ENCODE data around the gene COL4A2. TPM values are rescaled to one million over a fixed set of nuclear protein-coding genes. Genes with fewer than 3 reads are reported as not detected.

The COL4A2 gene
- total RNA-seq, 4 donors from 2014 or later, result 75.1 to 322 (median 115) TPM

DNA sequence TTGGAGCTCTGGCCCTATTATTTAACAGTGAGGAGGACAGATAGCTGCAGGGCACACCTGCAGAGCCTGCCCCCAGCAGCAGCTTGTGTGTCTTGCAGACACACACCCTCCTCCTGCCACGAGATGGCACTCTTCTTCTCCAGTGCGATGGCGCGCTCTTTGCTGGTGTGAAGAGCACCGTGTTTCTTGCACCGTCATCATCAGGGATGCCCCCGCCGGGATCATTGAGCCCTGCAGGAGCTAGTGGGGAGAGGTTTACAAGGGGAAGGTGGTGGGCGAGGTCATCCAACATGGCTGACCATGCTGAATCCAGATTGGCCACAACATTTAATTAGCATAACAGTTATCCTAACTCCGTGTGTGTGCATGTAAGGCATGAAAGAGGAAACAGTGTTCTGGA is 148.9 kb downstream of the COL4A2 start:
- in situ Hi-C loops (cut with MboI; ENCODE audit: low pct_ligation_motif_present in 1 of 4, low pct_unique_long_range_greater_than_20kb in 1 of 4, low sequenced_read_pairs in 3 of 4) (loop anchor here in 1 of 4 donors (25.0 kb wide), 1 partner anchor 356 kb away; no protein-coding TSS in a partner anchor), intact Hi-C loops (cut with DNase I; ENCODE audit: low total_unique reads) (no loop called here)
- DNase-seq, result peak; percentile 83
- Histone ChIP-seq H3K27ac (peak overlapping the region in 2 of 4 donors; percentile 4 to 15), H3K36me3 (no peaks in the 10 kb centered on the region), H3K27me3 (no peaks in the 10 kb centered on the region), H3K4me3 (no peak overlapping the region), H3K9me3 (no peaks in the 10 kb centered on the region), H3K4me1 (peaks cover 0 to 6% (median 3%) of the 10 kb centered on the region in 4 donors)
- 14% methylated on average over 4 of the region's 10 CpGs for WGBS, 2 donors (ENCODE audit: low coverage in 1 of 2)
- TF ChIP-seq POLR2A (IDR thresholded peaks at IDR 0.05), result no peak
- no peak for TF ChIP-seq EP300 (IDR thresholded peaks at IDR 0.05; ENCODE audit: low read depth)
- peak in 1 of 3 donors; percentile 19 for TF ChIP-seq POLR2AphosphoS5 (IDR thresholded peaks at IDR 0.05)
- TF ChIP-seq, protein P1, sequence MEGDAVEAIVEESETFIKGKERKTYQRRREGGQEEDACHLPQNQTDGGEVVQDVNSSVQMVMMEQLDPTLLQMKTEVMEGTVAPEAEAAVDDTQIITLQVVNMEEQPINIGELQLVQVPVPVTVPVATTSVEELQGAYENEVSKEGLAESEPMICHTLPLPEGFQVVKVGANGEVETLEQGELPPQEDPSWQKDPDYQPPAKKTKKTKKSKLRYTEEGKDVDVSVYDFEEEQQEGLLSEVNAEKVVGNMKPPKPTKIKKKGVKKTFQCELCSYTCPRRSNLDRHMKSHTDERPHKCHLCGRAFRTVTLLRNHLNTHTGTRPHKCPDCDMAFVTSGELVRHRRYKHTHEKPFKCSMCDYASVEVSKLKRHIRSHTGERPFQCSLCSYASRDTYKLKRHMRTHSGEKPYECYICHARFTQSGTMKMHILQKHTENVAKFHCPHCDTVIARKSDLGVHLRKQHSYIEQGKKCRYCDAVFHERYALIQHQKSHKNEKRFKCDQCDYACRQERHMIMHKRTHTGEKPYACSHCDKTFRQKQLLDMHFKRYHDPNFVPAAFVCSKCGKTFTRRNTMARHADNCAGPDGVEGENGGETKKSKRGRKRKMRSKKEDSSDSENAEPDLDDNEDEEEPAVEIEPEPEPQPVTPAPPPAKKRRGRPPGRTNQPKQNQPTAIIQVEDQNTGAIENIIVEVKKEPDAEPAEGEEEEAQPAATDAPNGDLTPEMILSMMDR (IDR thresholded peaks at IDR 0.05), result peak; percentile 77 to 90 (median 80)

DNA sequence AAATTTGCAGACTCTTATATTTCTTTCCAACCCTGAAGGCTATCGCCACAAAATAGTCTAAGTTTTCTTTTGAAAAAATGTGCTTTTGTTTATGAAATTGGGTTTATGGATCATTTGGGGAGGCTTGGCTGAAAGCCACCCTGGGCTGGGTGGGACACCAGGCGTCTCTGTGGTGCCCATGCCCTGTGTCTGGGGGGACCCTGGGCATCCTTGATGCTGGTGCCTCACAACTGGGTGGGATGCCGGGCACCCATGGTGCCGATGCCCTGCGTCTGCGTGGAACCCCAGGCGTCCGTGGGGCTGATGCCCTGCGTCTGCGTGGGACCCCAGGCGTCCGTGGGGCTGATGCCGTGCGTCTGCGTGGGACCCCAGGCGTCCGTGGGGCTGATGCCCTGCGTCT is 149.5 kb downstream of the COL4A2 start:
- 60 to 89% methylated on average over 1 to 12 of the region's 18 CpGs for WGBS, 2 donors (ENCODE audit: low coverage in 1 of 2)
- H3K27me3 ChIP-seq, result no peaks in the 10 kb centered on the region
- no peaks in the 10 kb centered on the region for H3K36me3 ChIP-seq
- H3K4me1 ChIP-seq, result peaks cover 0 to 6% (median 3%) of the 10 kb centered on the region in 4 donors
- intact Hi-C loops (cut with DNase I; ENCODE audit: low total_unique reads), result no loop called here
- no peak overlapping the region for H3K4me3 ChIP-seq
- in situ Hi-C loops (cut with MboI; ENCODE audit: low pct_ligation_motif_present in 1 of 4, low pct_unique_long_range_greater_than_20kb in 1 of 4, low sequenced_read_pairs in 3 of 4), result loop anchor here in 1 of 4 donors (25.0 kb wide), 1 partner anchor 356 kb away; no protein-coding TSS in a partner anchor
- DNase-seq, result no peak
- TF ChIP-seq, protein P1 (IDR thresholded peaks at IDR 0.05), result no peak
- TF ChIP-seq POLR2A (IDR thresholded peaks at IDR 0.05) (no peak), EP300 (IDR thresholded peaks at IDR 0.05; ENCODE audit: low read depth) (no peak), POLR2AphosphoS5 (IDR thresholded peaks at IDR 0.05) (no peak)
- peak overlapping the region in 2 of 4 donors; percentile 4 to 15 for H3K27ac ChIP-seq
- H3K9me3 ChIP-seq, result no peaks in the 10 kb centered on the region

DNA sequence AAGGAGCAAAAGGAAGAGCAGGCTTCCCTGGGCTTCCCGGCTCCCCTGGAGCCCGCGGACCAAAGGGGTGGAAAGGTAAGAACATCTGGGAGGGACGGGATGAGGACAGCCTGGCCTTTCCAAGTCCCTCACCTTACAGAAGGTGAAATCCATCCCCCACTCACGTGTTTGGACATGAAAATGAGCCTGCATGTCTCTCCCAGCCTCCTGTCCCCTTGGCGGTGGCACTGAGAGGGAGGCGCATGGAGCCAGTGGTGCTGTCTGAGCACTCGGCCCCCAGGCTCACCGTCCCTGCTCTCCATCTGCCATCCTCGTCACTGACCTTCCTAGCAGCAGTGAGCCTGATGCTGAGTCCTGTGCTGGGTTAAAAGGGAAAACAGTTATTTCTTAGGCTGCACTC is 150.3 kb downstream of the COL4A2 start:
- TF ChIP-seq POLR2AphosphoS5 (IDR thresholded peaks at IDR 0.05) (no peak), POLR2A (IDR thresholded peaks at IDR 0.05) (no peak), EP300 (IDR thresholded peaks at IDR 0.05; ENCODE audit: low read depth) (no peak)
- TF ChIP-seq, protein P1 (IDR thresholded peaks at IDR 0.05), result no peak
- Histone ChIP-seq H3K36me3 (no peaks in the 10 kb centered on the region), H3K4me3 (no peak overlapping the region), H3K9me3 (no peaks in the 10 kb centered on the region), H3K27me3 (no peaks in the 10 kb centered on the region), H3K27ac (no peak overlapping the region), H3K4me1 (peaks cover 0 to 6% (median 3%) of the 10 kb centered on the region in 4 donors)
- 89% methylated on average over 10 of the region's 10 CpGs; no CpG with 5 or more reads in 1 of the 2 donors for WGBS, 2 donors (ENCODE audit: low coverage in 1 of 2)
- intact Hi-C loops (cut with DNase I; ENCODE audit: low total_unique reads), result no loop called here
- in situ Hi-C loops (cut with MboI; ENCODE audit: low pct_ligation_motif_present in 1 of 4, low pct_unique_long_range_greater_than_20kb in 1 of 4, low sequenced_read_pairs in 3 of 4), result loop anchor here in 1 of 4 donors (25.0 kb wide), 1 partner anchor 355 kb away; no protein-coding TSS in a partner anchor
- DNase-seq, result no peak

DNA sequence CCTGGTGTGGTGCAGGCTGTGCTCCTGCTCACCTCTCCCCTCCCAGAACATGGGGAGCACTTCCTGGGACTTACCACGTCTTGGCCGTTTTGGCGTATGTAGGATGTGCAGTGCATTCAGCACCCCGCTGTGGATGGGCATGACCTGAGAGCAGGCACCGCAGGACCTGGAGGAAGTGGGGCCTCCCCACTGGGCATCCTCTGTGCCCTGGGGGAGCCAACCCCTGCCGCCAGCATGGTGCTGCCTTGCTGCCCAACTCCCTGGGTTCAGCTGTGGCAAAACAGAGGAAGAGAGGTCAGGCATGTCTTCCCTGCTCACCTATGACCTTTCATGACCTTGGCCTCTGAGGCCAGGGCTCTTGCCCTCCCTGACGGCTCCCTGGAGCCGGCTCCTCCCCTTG is 150.9 kb downstream of the COL4A2 start:
- 82% methylated on average over 6 of the region's 8 CpGs; no CpG with 5 or more reads in 1 of the 2 donors for WGBS, 2 donors (ENCODE audit: low coverage in 1 of 2)
- intact Hi-C loops (cut with DNase I; ENCODE audit: low total_unique reads) (no loop called here), in situ Hi-C loops (cut with MboI; ENCODE audit: low pct_ligation_motif_present in 1 of 4, low pct_unique_long_range_greater_than_20kb in 1 of 4, low sequenced_read_pairs in 3 of 4) (loop anchor here in 1 of 4 donors (25.0 kb wide), 1 partner anchor 354 kb away; no protein-coding TSS in a partner anchor)
- H3K4me1 ChIP-seq, result peaks cover 0 to 6% (median 3%) of the 10 kb centered on the region in 4 donors
- H3K4me3 ChIP-seq, result no peak overlapping the region
- H3K9me3 ChIP-seq, result no peaks in the 10 kb centered on the region
- no peak for TF ChIP-seq EP300 (IDR thresholded peaks at IDR 0.05; ENCODE audit: low read depth)
- TF ChIP-seq, protein P1 (IDR thresholded peaks at IDR 0.05), result no peak
- no peak for TF ChIP-seq POLR2AphosphoS5 (IDR thresholded peaks at IDR 0.05)
- no peak for TF ChIP-seq POLR2A (IDR thresholded peaks at IDR 0.05)
- no peaks in the 10 kb centered on the region for H3K36me3 ChIP-seq
- DNase-seq, result no peak
- H3K27me3 ChIP-seq, result no peaks in the 10 kb centered on the region
- no peak overlapping the region for H3K27ac ChIP-seq

Measured in transverse colon (tissue), 4 donors.